Coronary artery (tissue), 2 donors: ENCODE data around the gene SLC15A3.

Source experiments
- DNase-seq: peaks from one replicate; pipeline ENCODE4 v3.0.0-alpha.2; 2017; ENCODE audit warnings: low spot score
- H3K27ac ChIP-seq, 2 donors: fragments of 200-600 bp; sonication (generic); one replicate each; pipeline ENCODE4 v1.5.1; 2016 to 2019
- H3K4me3 ChIP-seq: fragments of 200-600 bp; sonication (generic); 2 replicates; pipeline ENCODE4 v1.5.1; 2016; ENCODE audit warnings: mild to moderate bottlenecking, moderate library complexity
- CTCF ChIP-seq: fragments of 200-600 bp; sonication (generic); IDR thresholded peaks from one replicate; pipeline ENCODE4 v1.5.1; 2019; ENCODE audit warnings: antibody characterized with exemption

Gene SLC15A3

DNA sequence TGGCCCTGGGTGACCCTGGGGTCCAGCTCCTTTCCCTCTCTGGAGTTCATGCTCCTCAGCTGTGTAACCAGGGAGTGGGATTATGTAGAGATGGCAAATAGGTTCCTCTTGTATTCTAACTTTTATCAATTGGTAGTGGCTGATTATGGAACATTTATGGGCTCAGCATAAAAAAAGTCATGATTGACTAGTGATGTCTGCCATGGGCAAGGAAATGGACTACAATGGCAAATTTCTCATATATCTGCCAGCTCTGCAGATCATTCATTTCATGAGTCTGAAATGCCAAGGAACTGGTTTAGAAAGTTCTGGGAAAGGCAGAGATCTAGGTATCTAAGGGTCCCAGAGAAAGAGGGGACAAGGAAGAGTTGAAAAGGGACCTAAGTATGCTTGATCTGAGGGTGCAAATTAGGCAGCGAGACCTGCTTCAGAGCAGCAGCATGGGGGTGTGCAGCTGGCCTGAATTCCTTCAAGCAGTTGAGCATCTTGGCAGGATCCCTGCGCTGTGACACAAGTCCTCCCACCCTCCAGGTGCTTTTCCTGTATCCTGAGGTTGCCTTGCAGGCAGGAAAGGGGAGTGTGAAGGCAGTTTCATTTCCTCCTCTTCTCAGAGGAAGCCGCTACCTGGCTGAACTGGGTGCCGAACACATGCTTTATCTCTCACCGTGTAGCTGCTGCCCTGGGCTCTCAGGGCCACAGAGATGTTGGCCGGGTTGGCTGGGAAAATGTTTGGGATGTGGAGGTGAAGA lies 10.4 kb downstream of the SLC15A3 start:
- TF ChIP-seq CTCF = no peak
- Histone ChIP-seq H3K4me3 (no peak overlapping the region), H3K27ac (no peak overlapping the region)
- no peak for DNase-seq

DNA sequence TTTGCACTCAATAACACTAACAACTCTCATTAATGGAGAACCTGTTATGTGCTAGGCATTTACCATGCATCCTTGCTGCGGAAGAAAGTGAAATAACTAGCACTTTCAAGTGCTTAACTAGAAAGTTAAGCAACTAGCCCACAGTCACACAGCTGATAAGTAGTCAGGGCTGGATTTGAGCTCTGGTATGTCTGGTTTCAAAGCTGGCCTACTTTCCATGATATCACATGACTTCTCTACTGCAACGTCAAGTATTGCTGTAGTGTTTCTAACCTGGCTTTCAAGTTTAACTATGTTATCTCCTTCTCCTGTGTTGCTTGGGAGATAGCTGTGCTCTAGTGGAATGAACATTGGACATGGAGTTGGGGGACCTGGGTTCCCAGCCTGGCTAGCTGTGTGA lies 12.1 kb downstream of the SLC15A3 start:
- no peak overlapping the region for H3K4me3 ChIP-seq
- no peak for DNase-seq
- no peak overlapping the region for H3K27ac ChIP-seq
- TF ChIP-seq CTCF = no peak

GRCh38 chr11:60939301-60939700 lies 12.7 kb downstream of the SLC15A3 start:
- no peak for TF ChIP-seq CTCF
- DNase-seq = no peak
- H3K27ac ChIP-seq = no peak overlapping the region
- H3K4me3 ChIP-seq = no peak overlapping the region

DNA sequence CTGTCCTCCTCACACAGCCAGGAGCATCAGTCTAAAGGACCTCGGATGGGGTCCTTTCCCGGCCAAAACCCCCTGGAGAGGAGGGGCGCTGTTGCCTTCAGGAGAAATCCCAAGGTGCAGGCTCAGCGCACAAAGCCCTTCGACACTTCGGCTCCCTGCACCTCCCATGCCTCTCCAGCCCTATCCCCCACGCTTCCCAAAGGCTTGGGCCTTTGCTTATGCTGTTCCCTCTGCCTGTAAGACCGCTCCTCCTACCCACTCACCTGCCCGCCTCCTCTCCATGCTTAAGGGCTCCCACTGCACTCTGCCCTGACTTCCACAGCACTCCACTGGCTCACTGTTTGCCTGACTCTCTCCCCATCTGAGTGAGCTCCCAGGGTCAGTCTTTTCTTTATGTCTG lies 13.5 kb downstream of the SLC15A3 start:
- no peak for DNase-seq
- H3K27ac ChIP-seq = no peak overlapping the region

GRCh38 chr11:60937811-60938210 lies 14.2 kb downstream of the SLC15A3 start:
- DNase-seq = no peak
- TF ChIP-seq CTCF = no peak
- H3K27ac ChIP-seq = no peak overlapping the region
- H3K4me3 ChIP-seq = no peak overlapping the region

More for the DNA sequence above, 13.5 kb downstream of the SLC15A3 start:
- no peak overlapping the region for H3K4me3 ChIP-seq
- TF ChIP-seq CTCF = no peak

DNA sequence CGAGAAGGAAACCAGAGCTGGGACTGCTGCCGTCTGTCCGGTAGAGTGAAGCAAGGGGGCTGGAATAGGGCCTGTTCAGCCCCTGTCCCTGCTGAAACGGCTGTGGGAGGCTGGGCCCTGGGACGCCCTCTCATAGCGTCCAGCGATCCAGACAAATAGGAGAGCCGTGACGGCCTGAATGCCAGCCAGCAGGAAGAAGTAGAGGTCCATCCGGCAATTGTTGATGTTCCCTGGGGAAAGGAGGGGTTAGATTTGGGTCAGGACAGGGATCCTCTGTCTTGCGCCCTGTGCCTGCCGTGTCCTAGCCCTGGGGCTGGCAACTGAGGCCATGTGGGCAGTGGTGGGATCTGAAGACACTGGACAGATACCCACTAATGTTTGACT lies 14.8 kb downstream of the SLC15A3 start:
- Histone ChIP-seq H3K4me3 (no peak overlapping the region), H3K27ac (peak overlapping the region in 1 of 2 donors; percentile 41)
- no peak for TF ChIP-seq CTCF
- DNase-seq = no peak

- peak overlapping the region in 1 of 2 donors; percentile 41 for H3K27ac ChIP-seq
- no peak overlapping the region for H3K4me3 ChIP-seq
- no peak for TF ChIP-seq CTCF
- no peak for DNase-seq
These were observed 15.4 kb downstream of the SLC15A3 start for GRCh38 chr11:60936467-60937143.
